Body of pancreas (tissue), 4 donors: Measurements from ENCODE around the gene TMEM169. TPM values are rescaled to one million over a fixed set of nuclear protein-coding genes. Genes with fewer than 3 reads are reported as not detected.

ENCODE experiments used
- ATAC-seq: fragments of 150-250 bp; one replicate; pipeline ENCODE4 v1.9.1; 2016
- DNase-seq, 4 donors: peaks; one replicate each; pipeline ENCODE4 v3.0.0-alpha.2; 2019
- H3K27ac ChIP-seq, 4 donors: fragments of 200-600 bp; sonication (generic); 1 replicate in 3 of 4; 2 replicates in 1 of 4; pipeline versions ENCODE4 v1.5.1 to v1.6.1; 2016 to 2019; ENCODE audit warnings: mild to moderate bottlenecking in 1 of 4, mixed read lengths in 1 of 4, moderate library complexity in 1 of 4
- H3K27me3 ChIP-seq, 2 donors: fragments of 200-600 bp; sonication (generic); one replicate each; pipeline ENCODE4 v1.6.0; 2016; ENCODE audit warnings: mild to moderate bottlenecking in 1 of 2
- H3K36me3 ChIP-seq, 2 donors: fragments of 200-600 bp; sonication (generic); replicated peaks in 1 of 2; 2 replicates each; pipeline ENCODE4 v1.5.1; 2016; ENCODE audit warnings: low read depth in 2 of 2; ENCODE audit not compliant: insufficient read depth in 1 of 2
- H3K4me1 ChIP-seq: fragments of 200-600 bp; sonication (generic); one replicate; pipeline ENCODE4 v1.6.0; 2016
- H3K4me3 ChIP-seq, 2 donors: fragments of 200-600 bp; sonication (generic); 1 replicate in 1 of 2; 2 replicates in 1 of 2; pipeline ENCODE4 v1.5.1; 2016 to 2019
- H3K9me3 ChIP-seq, 3 donors: fragments of 200-600 bp; sonication (generic); 1 replicate in 2 of 3; 2 replicates in 1 of 3; pipeline ENCODE4 v1.5.1; 2016
- POLR2A ChIP-seq, 3 donors: fragments of 450-650 bp; IDR thresholded peaks; one replicate each; pipeline ENCODE4 v1.6.1; 2016; ENCODE audit warnings: antibody characterized with exemption in 3 of 3, mild to moderate bottlenecking in 2 of 3
- WGBS, 2 donors: methylation state at CpG; one replicate each; pipeline ENCODE4 v1.1.5; 2017; 5-methylcytosine and 5-hydroxymethylcytosine counted together
- intact Hi-C: fragments of 100-400 bp; cut with DNase I; formaldehyde crosslinking; loops from one replicate; pipeline ENCODE4 v1.15.1; 2023
- total RNA-seq, 2 donors: library from RNA; depleted of rRNA; stranded (reverse); fragments of >200 nt; gene quantifications; one replicate each; pipeline ENCODE4 v1.1.0, GENCODE V29; 2016
- TF ChIP-seq, protein P1 (sequence below), 7 experiments: fragments of 450-650 bp in 4 of 7; fragments of 200-600 bp in 3 of 7; sonication (generic) in 3 of 7; IDR thresholded peaks; one replicate each; pipeline ENCODE4 v1.5.1; 2016 to 2019; ENCODE audit warnings: antibody characterized with exemption in 7 of 7

TMEM169 gene
- total RNA-seq, 2 donors from 2014 or later = 0.26 TPM; not detected in 1

DNA sequence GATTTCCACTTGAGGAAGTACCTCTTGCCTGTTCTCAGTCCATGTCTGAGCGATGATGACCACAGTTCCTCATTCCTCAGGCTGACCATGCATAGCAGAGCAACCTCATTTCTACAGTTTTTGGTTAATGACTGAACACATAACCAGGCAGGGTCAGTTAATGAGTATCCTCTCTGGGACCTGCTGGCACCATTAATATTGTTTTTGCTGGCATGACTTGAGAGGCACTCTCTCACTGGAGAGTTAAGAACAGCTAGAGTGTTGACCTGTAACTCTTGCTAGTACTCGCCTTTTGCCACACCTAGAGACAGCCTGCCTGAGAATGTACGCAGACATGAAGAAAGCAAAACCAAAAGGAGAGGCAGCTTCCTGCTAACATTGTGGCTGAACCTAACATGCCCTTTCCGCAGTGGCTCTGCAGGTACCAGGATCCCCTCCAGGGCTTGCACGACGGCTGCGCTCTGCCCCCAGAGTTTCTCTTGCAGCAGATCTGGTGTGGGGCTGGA, 24.0 kb upstream of the TMEM169 start:
- peak; percentile 92 for ATAC-seq
- DNase-seq = peak; percentile 25 to 76 (median 38)
- WGBS, 2 donors = 42 to 53% methylated on average over 7 of the region's 7 CpGs
- Histone ChIP-seq H3K9me3 (no peaks in the 10 kb centered on the region), H3K27me3 (no peaks in the 10 kb centered on the region), H3K4me3 (no peak overlapping the region), H3K4me1 (peaks cover 4% of the 10 kb centered on the region), H3K36me3 (no peaks in the 10 kb centered on the region), H3K27ac (peak overlapping the region; percentile 26 to 81 (median 64))
- intact Hi-C loops = no loop called here
- peak in 2 of 3 donors; percentile 34 to 47 for TF ChIP-seq POLR2A (IDR thresholded peaks at IDR 0.05)
- TF ChIP-seq, protein P1, sequence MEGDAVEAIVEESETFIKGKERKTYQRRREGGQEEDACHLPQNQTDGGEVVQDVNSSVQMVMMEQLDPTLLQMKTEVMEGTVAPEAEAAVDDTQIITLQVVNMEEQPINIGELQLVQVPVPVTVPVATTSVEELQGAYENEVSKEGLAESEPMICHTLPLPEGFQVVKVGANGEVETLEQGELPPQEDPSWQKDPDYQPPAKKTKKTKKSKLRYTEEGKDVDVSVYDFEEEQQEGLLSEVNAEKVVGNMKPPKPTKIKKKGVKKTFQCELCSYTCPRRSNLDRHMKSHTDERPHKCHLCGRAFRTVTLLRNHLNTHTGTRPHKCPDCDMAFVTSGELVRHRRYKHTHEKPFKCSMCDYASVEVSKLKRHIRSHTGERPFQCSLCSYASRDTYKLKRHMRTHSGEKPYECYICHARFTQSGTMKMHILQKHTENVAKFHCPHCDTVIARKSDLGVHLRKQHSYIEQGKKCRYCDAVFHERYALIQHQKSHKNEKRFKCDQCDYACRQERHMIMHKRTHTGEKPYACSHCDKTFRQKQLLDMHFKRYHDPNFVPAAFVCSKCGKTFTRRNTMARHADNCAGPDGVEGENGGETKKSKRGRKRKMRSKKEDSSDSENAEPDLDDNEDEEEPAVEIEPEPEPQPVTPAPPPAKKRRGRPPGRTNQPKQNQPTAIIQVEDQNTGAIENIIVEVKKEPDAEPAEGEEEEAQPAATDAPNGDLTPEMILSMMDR (IDR thresholded peaks at IDR 0.05) = no peak

DNA sequence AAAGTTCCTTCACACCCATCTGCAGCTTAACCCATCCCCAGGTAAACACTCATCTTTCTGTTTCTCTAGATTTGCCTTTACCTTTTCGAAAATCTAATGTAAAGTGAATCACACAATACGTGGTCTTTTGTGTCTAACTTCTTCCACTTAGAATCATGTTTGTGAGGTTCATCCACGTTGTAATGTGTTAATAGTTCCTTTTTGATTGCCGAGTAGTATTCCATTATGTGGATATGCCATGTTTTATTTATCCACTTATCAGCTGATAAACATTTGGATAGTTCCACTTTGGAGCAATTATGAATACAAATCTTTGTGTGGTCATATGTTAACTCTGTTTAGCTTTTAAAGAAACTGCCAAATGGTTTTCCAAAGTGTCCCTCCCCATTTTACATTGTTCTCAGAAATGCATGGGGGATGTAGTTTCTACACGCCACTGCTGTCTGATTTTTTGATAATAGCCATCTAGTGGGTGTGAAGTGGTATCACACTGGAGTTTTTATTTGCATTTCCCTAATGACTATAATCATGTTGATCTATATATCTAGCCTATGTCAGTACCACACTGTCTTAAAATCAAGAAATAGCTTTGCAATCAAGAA, 22.4 kb upstream of the TMEM169 start:
- H3K27me3 ChIP-seq = no peaks in the 10 kb centered on the region
- 92 to 99% methylated on average over 5 of the region's 5 CpGs for WGBS, 2 donors
- H3K36me3 ChIP-seq = peaks cover 0 to 1% of the 10 kb centered on the region in 2 donors
- H3K4me1 ChIP-seq = no peaks in the 10 kb centered on the region
- TF ChIP-seq, protein P1 (IDR thresholded peaks at IDR 0.05) = no peak
- TF ChIP-seq POLR2A (IDR thresholded peaks at IDR 0.05) = no peak
- H3K4me3 ChIP-seq = no peak overlapping the region
- H3K27ac ChIP-seq = peak overlapping the region in 1 of 4 donors; percentile 81
- no peaks in the 10 kb centered on the region for H3K9me3 ChIP-seq
- intact Hi-C loops = no loop called here
- DNase-seq = no peak
- no peak for ATAC-seq

DNA sequence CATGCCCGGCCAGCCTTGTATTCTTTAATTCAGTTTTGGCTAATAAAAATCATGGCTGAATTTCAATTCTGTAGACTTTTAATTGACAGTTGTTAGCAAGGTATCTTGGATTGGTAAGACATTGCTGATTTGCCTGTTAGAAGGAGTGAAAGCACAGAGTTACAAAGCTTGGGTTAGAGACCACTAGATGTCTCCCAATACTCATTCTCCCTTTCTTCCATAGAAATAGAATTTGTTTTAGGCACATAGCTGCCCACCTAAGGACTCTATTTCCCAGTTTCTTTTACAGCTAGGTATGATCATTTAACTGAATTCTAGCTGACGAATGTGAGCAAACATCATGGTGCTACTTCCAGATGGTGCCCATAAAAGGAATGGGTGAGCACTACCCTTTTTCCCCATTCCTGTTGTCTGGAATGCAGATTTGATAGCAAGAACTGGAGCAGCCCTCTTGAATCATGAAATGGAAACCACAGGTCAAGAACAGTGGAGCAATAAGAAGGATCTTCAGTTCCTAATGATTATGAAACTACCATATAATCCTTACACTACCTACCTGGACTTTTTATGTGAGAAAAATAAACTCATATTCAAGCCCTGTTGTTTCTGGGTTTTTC, 17.6 kb upstream of the TMEM169 start:
- DNase-seq (no peak), ATAC-seq (no peak)
- H3K4me1 ChIP-seq = no peaks in the 10 kb centered on the region
- H3K4me3 ChIP-seq = no peak overlapping the region
- intact Hi-C loops = no loop called here
- 85 to 94% methylated on average over 2 of the region's 2 CpGs for WGBS, 2 donors
- TF ChIP-seq, protein P1 (IDR thresholded peaks at IDR 0.05) = no peak
- TF ChIP-seq POLR2A (IDR thresholded peaks at IDR 0.05) = no peak
- peaks cover 0 to 1% of the 10 kb centered on the region in 2 donors for H3K36me3 ChIP-seq
- no peak overlapping the region for H3K27ac ChIP-seq
- H3K9me3 ChIP-seq = no peaks in the 10 kb centered on the region
- no peaks in the 10 kb centered on the region for H3K27me3 ChIP-seq

DNA sequence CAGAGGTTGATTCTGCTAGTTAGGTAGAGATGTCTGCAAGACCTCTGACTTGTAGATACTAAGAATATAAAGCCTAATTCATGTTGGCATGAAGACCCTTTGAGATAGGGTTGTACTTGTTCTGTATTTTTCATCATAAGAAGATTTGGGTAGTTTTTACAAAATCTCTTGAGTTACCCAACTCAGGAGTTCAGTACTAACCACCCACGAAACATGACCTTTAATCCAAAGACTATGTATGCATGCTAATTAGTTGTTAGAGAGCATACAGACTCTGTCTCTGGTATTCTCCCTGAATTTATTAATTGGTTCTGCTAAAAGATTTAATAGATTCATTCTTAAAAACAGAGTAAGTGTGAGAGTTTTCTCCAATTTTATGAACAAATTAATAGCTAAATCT, 17.1 kb upstream of the TMEM169 start:
- ATAC-seq = no peak
- DNase-seq = no peak
- Histone ChIP-seq H3K27me3 (no peaks in the 10 kb centered on the region), H3K27ac (no peak overlapping the region), H3K4me1 (no peaks in the 10 kb centered on the region), H3K9me3 (no peaks in the 10 kb centered on the region), H3K36me3 (peaks cover 0 to 1% of the 10 kb centered on the region in 2 donors), H3K4me3 (no peak overlapping the region)
- intact Hi-C loops = no loop called here
- 74 to 87% methylated on average over 1 of the region's 1 CpG for WGBS, 2 donors
- TF ChIP-seq, protein P1 (IDR thresholded peaks at IDR 0.05) = no peak
- TF ChIP-seq POLR2A (IDR thresholded peaks at IDR 0.05) = no peak
